GM18909 (cell line): ENCODE measurements around the gene ACTN3.
"Not testable (repeated sequence)": the region's sequence is repeated elsewhere in the genome, so short reads cannot be mapped to it uniquely, and the experiment has no call there.

Experiments
- ATAC-seq: cut with Tn5 transposase; IDR thresholded peaks from one replicate; pipeline ENCODE4 v1.9.1; 2021; ENCODE audit warnings: mild to moderate bottlenecking; ENCODE audit not compliant: unreplicated experiment, poor library complexity

The ACTN3 gene

GRCh38 chr11:66543263-66544107, 3.2 kb upstream of the ACTN3 start:
- peak; percentile 36 for ATAC-seq

GRCh38 chr11:66544952-66545351, 1.8 kb upstream of the ACTN3 start:
- not testable (repeated sequence) for ATAC-seq

GRCh38 chr11:66545701-66546367, 869 bp upstream of the ACTN3 start, which contains the start of gene ZDHHC24:
Gene ZDHHC24 (minus strand): TSS chr11:66546048. CDS start chr11:66546003, 45 bp downstream.
- peak; percentile 80 for ATAC-seq

GRCh38 chr11:66546966-66547661, 411 bp downstream of the ACTN3 start:
- ATAC-seq: no peak

GRCh38 chr11:66547662-66548009, 933 bp downstream of the ACTN3 start:
- no peak for ATAC-seq

GRCh38 chr11:66548041-66548440, 1.3 kb downstream of the ACTN3 start:
- ATAC-seq: no peak

GRCh38 chr11:66548774-66549630, 2.3 kb downstream of the ACTN3 start:
- ATAC-seq: no peak

- no peak for ATAC-seq
These were observed 3.0 kb downstream of the ACTN3 start for GRCh38 chr11:66549696-66550095.

- no peak for ATAC-seq
These were observed 4.2 kb downstream of the ACTN3 start for GRCh38 chr11:66550887-66551286.

GRCh38 chr11:66554602-66555001, 7.9 kb downstream of the ACTN3 start:
- ATAC-seq: no peak

GRCh38 chr11:66555416-66555815, 8.7 kb downstream of the ACTN3 start:
- ATAC-seq: no peak

- no peak for ATAC-seq
These were observed 9.4 kb downstream of the ACTN3 start for GRCh38 chr11:66556086-66556485.

- no peak for ATAC-seq
These were observed 11.1 kb downstream of the ACTN3 start for GRCh38 chr11:66557733-66558326.

GRCh38 chr11:66559142-66559865, 12.6 kb downstream of the ACTN3 start:
- ATAC-seq: no peak

- ATAC-seq: no peak
These were observed 13.4 kb downstream of the ACTN3 start for GRCh38 chr11:66559866-66560676.

GRCh38 chr11:66561178-66561974, 14.7 kb downstream of the ACTN3 start:
- no peak for ATAC-seq

- no peak for ATAC-seq
These were observed 15.2 kb downstream of the ACTN3 start for GRCh38 chr11:66561975-66562248.

- no peak for ATAC-seq
These were observed 15.6 kb downstream of the ACTN3 start for GRCh38 chr11:66562275-66562674.
